OCI-LY7 (cell line): ENCODE data around the gene FLCN. TPM values are rescaled to one million over a fixed set of nuclear protein-coding genes. Genes with fewer than 3 reads are reported as not detected.

Experiments
- BruUV-seq: library from RNA; stranded (reverse); fragments of 400-500 nt; replicated peaks from 2 replicates; lab custom pipeline; 2021; lab: Mats Ljungman, UMichigan
- CTCF ChIA-PET: fragments of 300-600 bp; sonication (Branson Sonifier 250); formaldehyde crosslinking; loops from one replicate; lab custom pipeline; 2022; ENCODE audit warnings: antibody characterized with exemption; ENCODE audit not compliant: unreplicated experiment; lab: Charles Lee
- POLR2A ChIA-PET: fragments of 300-600 bp; sonication (Branson Sonifier 250); formaldehyde crosslinking; loops from one replicate; lab custom pipeline; 2022; ENCODE audit warnings: antibody characterized with exemption; lab: Charles Lee
- DNase-seq: peaks from one replicate; pipeline ENCODE4 v3.0.0-alpha.2; 2015; ENCODE audit warnings: low spot score
- H2AFZ ChIP-seq: fragments of 200-600 bp; sonication (generic), shearing (Covaris generic); 2 replicates; pipeline ENCODE4 v1.6.1; 2014; ENCODE audit warnings: mild to moderate bottlenecking, antibody characterized with exemption, low read length, moderate library complexity
- H3K27ac ChIP-seq: fragments of 200-600 bp; sonication (generic); 2 replicates; pipeline ENCODE4 v1.5.1; 2014; ENCODE audit warnings: mixed run types, low read depth, mild to moderate bottlenecking, moderate library complexity, low read length, inconsistent platforms; ENCODE audit not compliant: poor library complexity, severe bottlenecking
- H3K36me3 ChIP-seq: fragments of 200-600 bp; sonication (generic); 2 replicates; pipeline ENCODE4 v1.6.1; 2014; ENCODE audit warnings: mild to moderate bottlenecking, antibody characterized with exemption, low read length, moderate library complexity, mixed read lengths; ENCODE audit not compliant: insufficient read depth
- H3K4me1 ChIP-seq: fragments of 200-600 bp; sonication (generic); 2 replicates; pipeline ENCODE4 v1.5.1; 2014; ENCODE audit warnings: mild to moderate bottlenecking, low read length; ENCODE audit not compliant: insufficient read depth, poor library complexity, severe bottlenecking
- H3K4me2 ChIP-seq: fragments of 200-600 bp; sonication (generic); 2 replicates; pipeline ENCODE4 v1.6.1; 2014; ENCODE audit warnings: mild to moderate bottlenecking, low read length
- H3K4me3 ChIP-seq: fragments of 200-600 bp; sonication (generic); 2 replicates; pipeline ENCODE4 v1.5.1; 2014; ENCODE audit warnings: mild to moderate bottlenecking, low read depth, low read length; ENCODE audit not compliant: poor library complexity, severe bottlenecking
- H3K79me2 ChIP-seq: fragments of 200-600 bp; sonication (generic); 2 replicates; pipeline ENCODE4 v1.6.1; 2016; ENCODE audit warnings: low read depth, mild to moderate bottlenecking, low read length, moderate library complexity, mixed read lengths; ENCODE audit not compliant: insufficient read depth
- H3K9me2 ChIP-seq: fragments of 200-600 bp; sonication (generic); 2 replicates; pipeline ENCODE4 v1.6.1; 2016; ENCODE audit warnings: mild to moderate bottlenecking, low read length, mixed read lengths; ENCODE audit not compliant: insufficient read depth
- H3K9me3 ChIP-seq: fragments of 200-600 bp; sonication (generic); 2 replicates; pipeline ENCODE4 v1.6.1; 2014; ENCODE audit warnings: mild to moderate bottlenecking, mixed run types, low read length, mixed read lengths
- H4K20me1 ChIP-seq: fragments of 200-600 bp; sonication (generic); 2 replicates; pipeline ENCODE4 v1.6.1; 2014; ENCODE audit warnings: mild to moderate bottlenecking, antibody characterized with exemption, low read length, moderate library complexity, mixed read lengths; ENCODE audit not compliant: insufficient read depth
- CTCF ChIP-seq: fragments of 200-600 bp; sonication (generic); conservative IDR thresholded peaks from 2 replicates; pipeline ENCODE4 v1.5.1; 2014; ENCODE audit warnings: mild to moderate bottlenecking, antibody characterized with exemption, low read length, moderate library complexity, mixed read lengths
- EZH2phosphoT487 ChIP-seq: fragments of 200-600 bp; sonication (generic); IDR thresholded peaks from 2 replicates; pipeline ENCODE4 v1.6.1; 2018; ENCODE audit warnings: low read depth, borderline replicate concordance, mild to moderate bottlenecking, mixed run types, antibody characterized with exemption, low read length, moderate library complexity, mixed read lengths
- intact Hi-C: fragments of 100-400 bp; cut with micrococcal nuclease; formaldehyde crosslinking; loops from one replicate; pipeline ENCODE4 v1.10.0; 2022; ENCODE audit not compliant: unreplicated experiment
- total RNA-seq, 2 experiments: library from RNA; depleted of rRNA in 1 of 2; stranded (reverse); fragments of >200 nt in 1 of 2; shearing (Covaris generic) in 1 of 2; gene quantifications; 2 replicates each; pipeline ENCODE4 v1.2.3, GENCODE V29; 2014 to 2022

FLCN gene
- total RNA-seq, 2 experiments from 2014 or later, result 20.5 to 20.9 TPM

GRCh38 chr17:17253406-17253805, 16.4 kb upstream of the FLCN start:
- Histone ChIP-seq H3K4me2 (no peak overlapping the region), H4K20me1 (no peaks in the 10 kb centered on the region), H3K27ac (no peak overlapping the region), H3K4me1 (no peaks in the 10 kb centered on the region), H3K79me2 (no peaks in the 10 kb centered on the region), H3K9me3 (no peaks in the 10 kb centered on the region), H3K9me2 (no peaks in the 10 kb centered on the region), H3K36me3 (peaks cover 94% of the 10 kb centered on the region), H2AFZ (no peak overlapping the region), H3K4me3 (no peak overlapping the region)
- no peak for DNase-seq
- ChIA-PET POLR2A (no interaction called here), CTCF (no interaction called here)
- TF ChIP-seq EZH2phosphoT487 (no peak), CTCF (no peak)
- no TSS peak for BruUV-seq
- intact Hi-C loops, result no loop called here

- H3K9me3 ChIP-seq, result no peaks in the 10 kb centered on the region
- no peak for TF ChIP-seq CTCF
- no peak for TF ChIP-seq EZH2phosphoT487
- BruUV-seq, result no TSS peak
- ChIA-PET CTCF (interaction anchor here (0.6 kb wide), 1 partner anchor 58 kb away, joined by 8 read pairs; no protein-coding TSS in a partner anchor), POLR2A (no interaction called here)
- H3K9me2 ChIP-seq, result no peaks in the 10 kb centered on the region
- H3K36me3 ChIP-seq, result peaks cover 94% of the 10 kb centered on the region
- H2AFZ ChIP-seq, result no peak overlapping the region
- no peaks in the 10 kb centered on the region for H3K4me1 ChIP-seq
- DNase-seq, result no peak
- no peaks in the 10 kb centered on the region for H4K20me1 ChIP-seq
- no peaks in the 10 kb centered on the region for H3K79me2 ChIP-seq
- H3K4me3 ChIP-seq, result no peak overlapping the region
- intact Hi-C loops, result no loop called here
- no peak overlapping the region for H3K27ac ChIP-seq
- no peak overlapping the region for H3K4me2 ChIP-seq
Measured at GRCh38 chr17:17252149-17252661, 15.2 kb upstream of the FLCN start.

GRCh38 chr17:17246879-17247278, 9.9 kb upstream of the FLCN start:
- Histone ChIP-seq H3K36me3 (peaks cover 72% of the 10 kb centered on the region), H3K79me2 (no peaks in the 10 kb centered on the region), H3K9me2 (no peaks in the 10 kb centered on the region), H3K9me3 (no peaks in the 10 kb centered on the region), H3K4me3 (no peak overlapping the region), H2AFZ (no peak overlapping the region), H3K4me1 (no peaks in the 10 kb centered on the region), H3K4me2 (no peak overlapping the region), H3K27ac (no peak overlapping the region), H4K20me1 (no peaks in the 10 kb centered on the region)
- intact Hi-C loops, result no loop called here
- CTCF ChIA-PET, result no interaction called here
- TF ChIP-seq EZH2phosphoT487 (no peak), CTCF (no peak)
- DNase-seq, result no peak
- POLR2A ChIA-PET, result no interaction called here
- BruUV-seq, result no TSS peak
